Measurements from ENCODE around the gene NTN4.

GRCh38 chr12:95809000-95809680, 18.6 kb upstream of the NTN4 start:
- TF ChIP-seq CTCF (conservative IDR thresholded peaks at IDR 0.05; ENCODE audit: low read depth, low read length) (no peak), EZH2 (IDR thresholded peaks at IDR 0.05; ENCODE audit: borderline replicate concordance, low read depth, low read length, poor library complexity, severe bottlenecking) (no peak)
